IMR-90 (cell line): ENCODE data around the gene URM1. TPM values are rescaled to one million over a fixed set of nuclear protein-coding genes. Genes with fewer than 3 reads are reported as not detected.

Experiments
- ATAC-seq: fragments of 200-7000 bp; cut with Tn5 transposase; 2 replicates; pipeline ENCODE4 v1.9.1; 2020; ENCODE audit warnings: low read depth, mild to moderate bottlenecking, moderate library complexity
- BruUV-seq: library from RNA; stranded (reverse); fragments of 400-500 nt; replicated peaks from 2 replicates; lab custom pipeline; 2021; lab: Mats Ljungman, UMichigan
- CTCF ChIA-PET: fragments of 300-600 bp; formaldehyde crosslinking; extraction: SDS; loops from one replicate; lab custom pipeline; 2021; ENCODE audit warnings: antibody characterized with exemption; lab: Yijun Ruan, JAX
- POLR2A ChIA-PET: fragments of 300-600 bp; sonication (Branson Sonifier 250); formaldehyde crosslinking; loops from one replicate; lab custom pipeline; 2022; ENCODE audit warnings: antibody characterized with exemption; ENCODE audit not compliant: unreplicated experiment; lab: Charles Lee
- DNase-seq: peaks from one replicate; pipeline ENCODE4 v3.0.0; 2013
- H2AFZ ChIP-seq: replicated peaks from 2 replicates; pipeline ENCODE3; 2013; ENCODE audit warnings: low read length, mild to moderate bottlenecking; ENCODE audit not compliant: poor library complexity
- H2AK5ac ChIP-seq: 2 replicates; pipeline ENCODE4 v1.6.1; 2013; ENCODE audit warnings: low read depth, low read length, inconsistent platforms
- H2AK9ac ChIP-seq: replicated peaks from 2 replicates; pipeline ENCODE3; 2013; ENCODE audit warnings: mild to moderate bottlenecking, low read depth, low read length, moderate library complexity; ENCODE audit not compliant: poor library complexity
- H2BK120ac ChIP-seq: 2 replicates; pipeline ENCODE4 v1.6.1; 2013; ENCODE audit warnings: low read depth, low read length, inconsistent platforms
- H2BK15ac ChIP-seq: 3 replicates; pipeline ENCODE4 v1.6.1; 2013; ENCODE audit warnings: low read depth, low read length, inconsistent platforms
- H2BK20ac ChIP-seq: 2 replicates; pipeline ENCODE4 v1.6.1; 2013; ENCODE audit warnings: low read depth, mild to moderate bottlenecking, inconsistent platforms, low read length, moderate library complexity
- H2BK5ac ChIP-seq: 2 replicates; pipeline ENCODE4 v1.6.1; 2013; ENCODE audit warnings: mild to moderate bottlenecking, low read depth, low read length, inconsistent platforms; ENCODE audit not compliant: poor library complexity, severe bottlenecking
- H3K14ac ChIP-seq: replicated peaks from 2 replicates; pipeline ENCODE4 v1.6.1; 2013; ENCODE audit warnings: low read depth, low read length, inconsistent platforms
- H3K18ac ChIP-seq: 2 replicates; pipeline ENCODE4 v1.6.1; 2013; ENCODE audit warnings: low read depth, low read length, control low read depth
- H3K23ac ChIP-seq: 2 replicates; pipeline ENCODE4 v1.6.1; 2013; ENCODE audit warnings: low read depth, low read length, inconsistent platforms
- H3K27ac ChIP-seq: 2 replicates; pipeline ENCODE4 v1.5.1; 2013; ENCODE audit warnings: mild to moderate bottlenecking, control low read depth, low read length; ENCODE audit not compliant: insufficient read depth
- H3K27me3 ChIP-seq: 2 replicates; pipeline ENCODE4 v1.6.1; 2013; ENCODE audit warnings: low read length; ENCODE audit not compliant: control insufficient read depth, insufficient read depth
- H3K36me3 ChIP-seq: 2 replicates; pipeline ENCODE4 v1.6.1; 2013; ENCODE audit warnings: low read length, mixed read lengths; ENCODE audit not compliant: control insufficient read depth, insufficient read depth
- H3K4ac ChIP-seq: 2 replicates; pipeline ENCODE4 v1.6.1; 2013; ENCODE audit warnings: low read depth, low read length, inconsistent platforms
- H3K4me1 ChIP-seq: 2 replicates; pipeline ENCODE4 v1.6.1; 2013; ENCODE audit warnings: low read length, mixed read lengths; ENCODE audit not compliant: control insufficient read depth, insufficient read depth
- H3K4me2 ChIP-seq: 2 replicates; pipeline ENCODE4 v1.6.1; 2013; ENCODE audit warnings: low read depth, mild to moderate bottlenecking, control low read depth, low read length, moderate library complexity
- H3K4me3 ChIP-seq: 2 replicates; pipeline ENCODE4 v1.5.1; 2013; ENCODE audit warnings: low read depth, mild to moderate bottlenecking, control low read depth, low read length, moderate library complexity; ENCODE audit not compliant: insufficient read depth
- H3K56ac ChIP-seq: 2 replicates; pipeline ENCODE4 v1.6.1; 2013; ENCODE audit warnings: low read length, inconsistent platforms; ENCODE audit not compliant: insufficient read depth; ENCODE audit errors: extremely low read depth
- H3K79me1 ChIP-seq, 2 experiments: 2 replicates each; pipeline ENCODE4 v1.6.1; 2013; ENCODE audit warnings: low read length in 2 of 2, inconsistent platforms in 1 of 2, low read depth in 1 of 2
- H3K9ac ChIP-seq: 2 replicates; pipeline ENCODE4 v1.6.1; 2013; ENCODE audit warnings: low read depth, low read length, control low read depth
- H3K9me1 ChIP-seq: 2 replicates; pipeline ENCODE4 v1.6.1; 2013; ENCODE audit warnings: low read length, inconsistent platforms; ENCODE audit not compliant: insufficient read depth
- H3K9me3 ChIP-seq: 2 replicates; pipeline ENCODE4 v1.6.1; 2013; ENCODE audit warnings: low read length; ENCODE audit not compliant: control insufficient read depth, insufficient read depth
- H4K20me1 ChIP-seq: 2 replicates; pipeline ENCODE4 v1.6.1; 2013; ENCODE audit warnings: low read length, inconsistent platforms; ENCODE audit not compliant: insufficient read depth
- H4K5ac ChIP-seq: 2 replicates; pipeline ENCODE4 v1.6.1; 2013; ENCODE audit warnings: mild to moderate bottlenecking, low read depth, low read length, control low read depth
- H4K8ac ChIP-seq, 2 experiments: 2 replicates each; pipeline ENCODE4 v1.6.1; 2013; ENCODE audit warnings: low read depth in 2 of 2, low read length in 2 of 2, control low read depth in 1 of 2, inconsistent platforms in 1 of 2
- H4K91ac ChIP-seq: 2 replicates; pipeline ENCODE4 v1.6.1; 2013; ENCODE audit warnings: low read depth, low read length, inconsistent platforms; ENCODE audit not compliant: insufficient read depth
- BHLHE40 ChIP-seq: fragments of 150-350 bp; IDR thresholded peaks from 2 replicates; pipeline ENCODE4 v1.6.1; 2016; ENCODE audit warnings: mild to moderate bottlenecking, low read depth, low read length
- CEBPB ChIP-seq: IDR thresholded peaks from 2 replicates; pipeline ENCODE4 v1.6.1; 2012; ENCODE audit warnings: low read depth, low read length, improper control_type of control experiment
- CHD1 ChIP-seq: IDR thresholded peaks from 2 replicates; pipeline ENCODE4 v1.6.1; 2012; ENCODE audit warnings: low read depth, low read length, improper control_type of control experiment
- ELK1 ChIP-seq: fragments of 150-350 bp; IDR thresholded peaks from 2 replicates; pipeline ENCODE4 v1.6.1; 2016; ENCODE audit warnings: low read depth, mild to moderate bottlenecking, low read length, moderate library complexity, borderline replicate concordance
- FOS ChIP-seq: fragments of 150-350 bp; IDR thresholded peaks from 2 replicates; pipeline ENCODE4 v1.6.1; 2016; ENCODE audit warnings: low read depth, low read length
- MAZ ChIP-seq: IDR thresholded peaks from 2 replicates; pipeline ENCODE4 v1.6.1; 2012; ENCODE audit warnings: low read depth, mild to moderate bottlenecking, low read length, improper control_type of control experiment, moderate library complexity, borderline replicate concordance
- NFE2L2 ChIP-seq: fragments of 150-350 bp; IDR thresholded peaks from 2 replicates; pipeline ENCODE4 v1.6.1; 2016; ENCODE audit warnings: low read depth, mild to moderate bottlenecking, low read length
- POLR2A ChIP-seq: IDR thresholded peaks from 2 replicates; pipeline ENCODE4 v1.6.1; 2012; ENCODE audit warnings: mild to moderate bottlenecking, low read depth, low read length
- RAD21 ChIP-seq: IDR thresholded peaks from 2 replicates; pipeline ENCODE4 v1.6.1; 2012; ENCODE audit warnings: low read length, improper control_type of control experiment
- RCOR1 ChIP-seq: IDR thresholded peaks from 2 replicates; pipeline ENCODE4 v1.6.1; 2012; ENCODE audit warnings: mild to moderate bottlenecking, low read length, improper control_type of control experiment; ENCODE audit not compliant: insufficient replicate concordance
- RFX5 ChIP-seq: IDR thresholded peaks from 2 replicates; pipeline ENCODE4 v1.8.0; 2012; ENCODE audit warnings: low read depth, mild to moderate bottlenecking, low read length, moderate library complexity
- WGBS, 2 experiments: methylation state at CpG; one replicate each; pipeline versions ENCODE4 v1.1.5 to v1.1.7; 2013; ENCODE audit warnings: missing lambda C conversion rate in 2 of 2; ENCODE audit not compliant: insufficient read length in 1 of 2; ENCODE audit errors: extremely low coverage in 2 of 2; 5-methylcytosine and 5-hydroxymethylcytosine counted together
- dilution Hi-C: fragments of 300-500 bp; cut with HindIII; formaldehyde crosslinking; loops from one replicate; pipeline ENCODE4 v1.14.3; 2018; ENCODE audit warnings: low sequenced_read_pairs; ENCODE audit not compliant: unreplicated experiment
- in situ Hi-C: fragments of 300-500 bp; cut with MboI; formaldehyde crosslinking; loops from 3 replicates; pipeline ENCODE4 v1.14.3; 2019; ENCODE audit warnings: low sequenced_read_pairs, inconsistent platforms, mixed read lengths
- intact Hi-C: fragments of 100-400 bp; cut with micrococcal nuclease; formaldehyde crosslinking; loops from 2 replicates; pipeline ENCODE4 v1.10.0; 2022
- polyA plus RNA-seq, 3 experiments: library from polyadenylated mRNA; depleted of rRNA; stranded (reverse); fragments of >200 nt; gene quantifications; 2 replicates each; pipeline ENCODE4 v1.2.3, GENCODE V29; 2012; ENCODE audit warnings: low replicate concordance in 1 of 3
- total RNA-seq: library from RNA; depleted of rRNA; stranded (reverse); fragments of >200 nt; gene quantifications from 2 replicates; pipeline ENCODE4 v1.2.3, GENCODE V29; 2012
- TF ChIP-seq, protein P1 (sequence below): fragments of 150-350 bp; IDR thresholded peaks from 2 replicates; pipeline ENCODE4 v1.6.1; 2017; ENCODE audit warnings: mild to moderate bottlenecking, antibody characterized with exemption, low read length, low read depth

Gene URM1
- total and polyA plus RNA-seq, 2 of the 4 experiments (the other 2 are of a cell fraction) = 33.2 to 66.9 TPM

- H3K9ac ChIP-seq = no peak overlapping the region
- no peaks in the 10 kb centered on the region for H3K9me3 ChIP-seq
- H3K27ac ChIP-seq = no peak overlapping the region
- H2AFZ ChIP-seq = no peak overlapping the region
- no peak overlapping the region for H3K4me2 ChIP-seq
- no peak overlapping the region for H3K14ac ChIP-seq
- H3K4me1 ChIP-seq = peaks cover 3% of the 10 kb centered on the region; the same call in 1 of the 2 replicates
- H3K36me3 ChIP-seq = peaks cover 23% of the 10 kb centered on the region
- intact Hi-C loops (no loop called here), dilution Hi-C loops (no loop called here), in situ Hi-C loops (no loop called here)
- no peak overlapping the region for H3K4ac ChIP-seq
- BruUV-seq = no TSS peak
- TF ChIP-seq ELK1 (no peak), BHLHE40 (no peak), NFE2L2 (no peak), MAZ (no peak), FOS (no peak), POLR2A (no peak), CHD1 (no peak), CEBPB (no peak), RFX5 (no peak), RAD21 (no peak), RCOR1 (no peak)
- TF ChIP-seq, protein P1, sequence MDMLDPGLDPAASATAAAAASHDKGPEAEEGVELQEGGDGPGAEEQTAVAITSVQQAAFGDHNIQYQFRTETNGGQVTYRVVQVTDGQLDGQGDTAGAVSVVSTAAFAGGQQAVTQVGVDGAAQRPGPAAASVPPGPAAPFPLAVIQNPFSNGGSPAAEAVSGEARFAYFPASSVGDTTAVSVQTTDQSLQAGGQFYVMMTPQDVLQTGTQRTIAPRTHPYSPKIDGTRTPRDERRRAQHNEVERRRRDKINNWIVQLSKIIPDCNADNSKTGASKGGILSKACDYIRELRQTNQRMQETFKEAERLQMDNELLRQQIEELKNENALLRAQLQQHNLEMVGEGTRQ = no peak
- no peak overlapping the region for H2BK5ac ChIP-seq
- H3K56ac ChIP-seq = no peak overlapping the region
- no peak overlapping the region for H4K5ac ChIP-seq
- H3K23ac ChIP-seq = no peak overlapping the region
- H2BK120ac ChIP-seq = no peak overlapping the region
- CTCF ChIA-PET = interaction anchor here (0.7 kb wide), 1 partner anchor 17 kb away, joined by 3 read pairs; no protein-coding TSS in a partner anchor
- H4K8ac ChIP-seq = no peak overlapping the region
- POLR2A ChIA-PET = no interaction called here
- ATAC-seq = no peak
- no peak overlapping the region for H2AK5ac ChIP-seq
- H4K91ac ChIP-seq = no peak overlapping the region
- no peak overlapping the region for H3K18ac ChIP-seq
- no peaks in the 10 kb centered on the region; a peak in 1 of 4 replicates for H3K79me1 ChIP-seq
- peak overlapping the region; percentile 70 for H2AK9ac ChIP-seq
- H2BK20ac ChIP-seq = no peak overlapping the region
- H3K9me1 ChIP-seq = peaks cover 8% of the 10 kb centered on the region
- H3K4me3 ChIP-seq = no peak overlapping the region
- no peak overlapping the region for H2BK15ac ChIP-seq
- no peaks in the 10 kb centered on the region for H3K27me3 ChIP-seq
- DNase-seq = no peak
- 30% methylated on average over 2 of the region's 8 CpGs; no CpG with 5 or more reads in 1 of the 2 experiments for WGBS, 2 experiments
- no peaks in the 10 kb centered on the region for H4K20me1 ChIP-seq
Measured at GRCh38 chr9:128358090-128358489, 13.1 kb upstream of the URM1 start.
